ENCODE data around the gene CCL22.

DNA sequence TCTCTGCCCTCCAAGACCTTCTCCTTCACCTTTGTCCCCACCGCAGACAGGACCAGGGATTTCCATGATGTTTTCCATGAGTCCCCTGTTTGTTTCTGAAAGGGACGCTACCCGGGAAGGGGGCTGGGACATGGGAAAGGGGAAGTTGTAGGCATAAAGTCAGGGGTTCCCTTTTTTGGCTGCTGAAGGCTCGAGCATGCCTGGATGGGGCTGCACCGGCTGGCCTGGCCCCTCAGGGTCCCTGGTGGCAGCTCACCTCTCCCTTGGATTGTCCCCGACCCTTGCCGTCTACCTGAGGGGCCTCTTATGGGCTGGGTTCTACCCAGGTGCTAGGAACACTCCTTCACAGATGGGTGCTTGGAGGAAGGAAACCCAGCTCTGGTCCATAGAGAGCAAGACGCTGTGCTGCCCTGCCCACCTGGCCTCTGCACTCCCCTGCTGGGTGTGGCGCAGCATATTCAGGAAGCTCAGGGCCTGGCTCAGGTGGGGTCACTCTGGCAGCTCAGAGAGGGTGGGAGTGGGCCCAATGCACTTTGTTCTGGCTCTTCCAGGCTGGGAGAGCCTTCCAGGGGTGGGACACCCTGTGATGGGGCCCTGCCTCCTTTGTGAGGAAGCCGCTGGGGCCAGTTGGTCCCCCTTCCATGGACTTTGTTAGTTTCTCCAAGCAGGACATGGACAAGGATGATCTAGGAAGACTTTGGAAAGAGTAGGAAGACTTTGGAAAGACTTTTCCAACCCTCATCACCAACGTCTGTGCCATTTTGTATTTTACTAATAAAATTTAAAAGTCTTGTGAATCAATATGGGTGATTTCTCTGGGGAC is 25.9 kb downstream of the CCL22 start:
- TF ChIP-seq POLR2A (IDR thresholded peaks at IDR 0.05; ENCODE audit: low read depth, low read length) (no peak), CTCF (conservative IDR thresholded peaks at IDR 0.05; ENCODE audit: low read depth, low read length) (no peak), MXI1 (IDR thresholded peaks at IDR 0.05; ENCODE audit: borderline replicate concordance, low read depth, low read length) (no peak), BHLHE40 (IDR thresholded peaks at IDR 0.05; ENCODE audit: low read depth, low read length) (no peak), MAZ (IDR thresholded peaks at IDR 0.05; ENCODE audit: borderline replicate concordance, low read depth, low read length) (no peak), RAD21 (IDR thresholded peaks at IDR 0.05; ENCODE audit: low read length) (no peak), RFX5 (IDR thresholded peaks at IDR 0.05; ENCODE audit: low read depth, low read length) (no peak), FOS (IDR thresholded peaks at IDR 0.05; ENCODE audit: low read depth, low read length) (no peak), NFE2L2 (IDR thresholded peaks at IDR 0.05; ENCODE audit: low read depth, low read length) (no peak), RCOR1 (IDR thresholded peaks at IDR 0.05; ENCODE audit: insufficient replicate concordance, low read length) (no peak), MAFK (IDR thresholded peaks at IDR 0.05; ENCODE audit: low read depth, low read length) (no peak)
- TF ChIP-seq, protein P1, sequence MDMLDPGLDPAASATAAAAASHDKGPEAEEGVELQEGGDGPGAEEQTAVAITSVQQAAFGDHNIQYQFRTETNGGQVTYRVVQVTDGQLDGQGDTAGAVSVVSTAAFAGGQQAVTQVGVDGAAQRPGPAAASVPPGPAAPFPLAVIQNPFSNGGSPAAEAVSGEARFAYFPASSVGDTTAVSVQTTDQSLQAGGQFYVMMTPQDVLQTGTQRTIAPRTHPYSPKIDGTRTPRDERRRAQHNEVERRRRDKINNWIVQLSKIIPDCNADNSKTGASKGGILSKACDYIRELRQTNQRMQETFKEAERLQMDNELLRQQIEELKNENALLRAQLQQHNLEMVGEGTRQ (IDR thresholded peaks at IDR 0.05; ENCODE audit: low read depth, low read length), result no peak
- TF ChIP-seq, protein P2, sequence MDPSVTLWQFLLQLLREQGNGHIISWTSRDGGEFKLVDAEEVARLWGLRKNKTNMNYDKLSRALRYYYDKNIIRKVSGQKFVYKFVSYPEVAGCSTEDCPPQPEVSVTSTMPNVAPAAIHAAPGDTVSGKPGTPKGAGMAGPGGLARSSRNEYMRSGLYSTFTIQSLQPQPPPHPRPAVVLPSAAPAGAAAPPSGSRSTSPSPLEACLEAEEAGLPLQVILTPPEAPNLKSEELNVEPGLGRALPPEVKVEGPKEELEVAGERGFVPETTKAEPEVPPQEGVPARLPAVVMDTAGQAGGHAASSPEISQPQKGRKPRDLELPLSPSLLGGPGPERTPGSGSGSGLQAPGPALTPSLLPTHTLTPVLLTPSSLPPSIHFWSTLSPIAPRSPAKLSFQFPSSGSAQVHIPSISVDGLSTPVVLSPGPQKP (IDR thresholded peaks at IDR 0.05; ENCODE audit: borderline replicate concordance, low read depth, low read length), result no peak

All from IMR-90 (cell line).